Measurements from ENCODE around the gene TM9SF2.
A peak's percentile ranks its signal among the peaks of the same experiment; 100 is the strongest.
"Not testable (repeated sequence)": the region's sequence is repeated elsewhere in the genome, so short reads cannot be mapped to it uniquely, and the experiment has no call there.

The TM9SF2 gene, protein sequence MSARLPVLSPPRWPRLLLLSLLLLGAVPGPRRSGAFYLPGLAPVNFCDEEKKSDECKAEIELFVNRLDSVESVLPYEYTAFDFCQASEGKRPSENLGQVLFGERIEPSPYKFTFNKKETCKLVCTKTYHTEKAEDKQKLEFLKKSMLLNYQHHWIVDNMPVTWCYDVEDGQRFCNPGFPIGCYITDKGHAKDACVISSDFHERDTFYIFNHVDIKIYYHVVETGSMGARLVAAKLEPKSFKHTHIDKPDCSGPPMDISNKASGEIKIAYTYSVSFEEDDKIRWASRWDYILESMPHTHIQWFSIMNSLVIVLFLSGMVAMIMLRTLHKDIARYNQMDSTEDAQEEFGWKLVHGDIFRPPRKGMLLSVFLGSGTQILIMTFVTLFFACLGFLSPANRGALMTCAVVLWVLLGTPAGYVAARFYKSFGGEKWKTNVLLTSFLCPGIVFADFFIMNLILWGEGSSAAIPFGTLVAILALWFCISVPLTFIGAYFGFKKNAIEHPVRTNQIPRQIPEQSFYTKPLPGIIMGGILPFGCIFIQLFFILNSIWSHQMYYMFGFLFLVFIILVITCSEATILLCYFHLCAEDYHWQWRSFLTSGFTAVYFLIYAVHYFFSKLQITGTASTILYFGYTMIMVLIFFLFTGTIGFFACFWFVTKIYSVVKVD

DNA sequence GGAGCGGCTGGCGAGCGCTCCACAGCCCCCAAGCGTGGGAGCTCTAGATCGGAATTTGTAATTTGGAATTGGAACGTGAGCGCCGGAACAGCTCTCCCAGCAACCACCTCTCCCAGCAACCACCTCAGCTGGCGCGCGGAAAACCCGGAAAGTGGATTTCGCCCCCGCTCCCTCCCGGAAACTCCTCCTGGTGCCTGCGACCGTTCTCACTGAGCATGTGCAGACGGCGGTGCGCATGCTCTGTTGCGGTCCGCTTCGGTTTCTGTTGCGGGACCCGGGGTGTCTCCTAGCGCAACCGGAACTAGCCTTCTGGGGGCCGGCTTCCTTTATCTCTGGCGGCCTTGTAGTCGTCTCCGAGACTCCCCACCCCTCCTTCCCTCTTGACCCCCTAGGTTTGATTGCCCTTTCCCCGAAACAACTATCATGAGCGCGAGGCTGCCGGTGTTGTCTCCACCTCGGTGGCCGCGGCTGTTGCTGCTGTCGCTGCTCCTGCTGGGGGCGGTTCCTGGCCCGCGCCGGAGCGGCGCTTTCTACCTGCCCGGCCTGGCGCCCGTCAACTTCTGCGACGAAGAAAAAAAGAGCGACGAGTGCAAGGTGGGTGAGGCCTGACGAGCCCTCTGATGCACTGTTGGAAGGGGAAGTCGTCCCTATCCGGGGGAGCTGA lies at the start of gene TM9SF2:
TSS of gene TM9SF2 (plus strand) at position 289 of the 664 bp plus-strand sequence. CDS start at position 424, 135 bp downstream.
- peak within 1 kb of the TSS; percentile 84 for H3K4me3 ChIP-seq
- H3K36me3 ChIP-seq = no peaks in the 10 kb centered on the region
- peak within 1 kb of the TSS; percentile 87 for H3K9ac ChIP-seq
- H3K4me1 ChIP-seq = peaks cover 83% of the 10 kb centered on the region
- 0 out of 2 replicates have a peak, but pooled peaks cover 3% of the 10 kb centered on the region for H3K9me3 ChIP-seq
- H4K20me1 ChIP-seq = peaks cover 38% of the 10 kb centered on the region
- H3K4me2 ChIP-seq = peak within 1 kb of the TSS; percentile 98
- no peaks in the 10 kb centered on the region for H3K27me3 ChIP-seq
- TF ChIP-seq Cebpa-rat (IDR thresholded peaks at IDR 0.05) = no peak
- peak within 1 kb of the TSS; percentile 85 for H3K27ac ChIP-seq

DNA sequence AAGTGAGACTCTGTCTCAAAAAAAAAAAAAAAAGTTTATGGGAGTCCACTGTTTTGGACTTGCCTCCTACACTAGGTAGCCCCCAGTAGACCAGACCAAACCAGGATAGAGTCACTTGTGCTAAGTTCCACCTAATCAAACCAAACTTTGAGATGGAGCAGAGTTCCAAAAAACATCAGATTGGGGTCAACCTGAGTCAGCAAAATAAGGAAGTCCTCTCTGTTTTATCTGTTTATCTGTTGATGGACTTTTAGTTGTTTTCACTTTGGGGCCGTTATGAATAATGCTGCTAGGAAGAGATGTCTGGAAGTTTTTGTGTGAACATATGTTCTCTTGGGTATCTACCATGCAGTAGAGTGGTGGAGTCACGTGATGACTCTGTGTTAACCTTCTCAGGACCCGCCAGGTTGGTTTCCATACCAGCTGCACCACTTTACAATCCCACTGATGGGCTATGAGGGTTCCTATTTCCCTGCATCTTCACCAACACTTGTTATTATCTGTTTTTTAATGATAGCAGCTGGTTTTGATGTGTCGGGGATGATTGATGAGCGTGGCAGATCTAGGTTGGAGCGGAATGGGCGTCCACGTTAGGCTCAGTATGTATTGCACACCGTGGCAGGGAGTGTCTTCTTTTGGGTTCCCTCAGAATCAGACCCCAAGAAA lies 46.6 kb upstream of the TM9SF2 start:
- Histone ChIP-seq H3K4me1 (peaks cover 40% of the 10 kb centered on the region), H3K36me3 (no peaks in the 10 kb centered on the region), H3K27me3 (no peaks in the 10 kb centered on the region), H3K4me3 (no peak overlapping the region), H3K9me3 (peaks cover 39% of the 10 kb centered on the region), H3K9ac (no peak overlapping the region), H3K27ac (no peak overlapping the region), H4K20me1 (no peaks in the 10 kb centered on the region), H3K4me2 (no peak overlapping the region)
- TF ChIP-seq Cebpa-rat (IDR thresholded peaks at IDR 0.05) = no peak

DNA sequence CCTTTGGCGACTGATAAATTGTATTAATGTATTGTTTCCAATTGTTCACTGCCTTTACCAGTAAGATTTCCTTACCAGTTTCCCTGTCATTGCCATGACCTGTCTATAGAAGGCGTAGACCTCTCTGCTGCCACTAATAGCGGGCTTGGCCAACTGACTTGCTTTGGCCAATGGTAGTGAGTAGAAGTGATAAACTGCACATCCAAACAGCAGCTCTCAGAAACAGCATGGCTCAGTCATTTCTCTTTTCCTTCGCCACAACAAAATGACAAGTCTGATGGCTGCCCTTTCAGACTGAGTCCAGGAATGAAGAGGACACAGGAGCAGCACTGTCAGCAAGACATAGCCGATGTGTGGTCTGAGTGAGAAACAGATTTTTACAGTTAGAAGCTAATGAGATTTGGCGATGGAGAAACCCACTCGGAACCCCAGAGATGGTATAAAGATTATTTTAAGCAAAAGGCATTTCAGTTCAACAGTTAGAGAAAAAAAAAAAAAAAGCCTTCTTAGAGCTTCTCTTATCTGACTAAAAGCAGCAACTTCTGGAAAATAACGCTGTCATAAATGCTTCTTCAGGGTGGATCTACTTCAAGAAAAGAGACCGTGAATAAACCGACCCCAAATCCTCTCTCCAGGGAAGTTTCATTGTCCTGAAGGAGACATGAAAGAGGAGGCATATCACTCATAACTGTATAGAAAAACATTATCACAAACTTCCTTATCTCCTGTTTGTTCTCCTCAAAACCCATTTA lies 42.0 kb upstream of the TM9SF2 start:
- H3K9ac ChIP-seq = no peak overlapping the region
- H3K9me3 ChIP-seq = peaks cover 17% of the 10 kb centered on the region
- no peak for TF ChIP-seq Cebpa-rat (IDR thresholded peaks at IDR 0.05)
- no peak overlapping the region for H3K4me2 ChIP-seq
- H4K20me1 ChIP-seq = no peaks in the 10 kb centered on the region
- H3K4me3 ChIP-seq = no peak overlapping the region
- H3K36me3 ChIP-seq = no peaks in the 10 kb centered on the region
- peaks cover 14% of the 10 kb centered on the region for H3K4me1 ChIP-seq
- no peak overlapping the region for H3K27ac ChIP-seq
- no peaks in the 10 kb centered on the region for H3K27me3 ChIP-seq

DNA sequence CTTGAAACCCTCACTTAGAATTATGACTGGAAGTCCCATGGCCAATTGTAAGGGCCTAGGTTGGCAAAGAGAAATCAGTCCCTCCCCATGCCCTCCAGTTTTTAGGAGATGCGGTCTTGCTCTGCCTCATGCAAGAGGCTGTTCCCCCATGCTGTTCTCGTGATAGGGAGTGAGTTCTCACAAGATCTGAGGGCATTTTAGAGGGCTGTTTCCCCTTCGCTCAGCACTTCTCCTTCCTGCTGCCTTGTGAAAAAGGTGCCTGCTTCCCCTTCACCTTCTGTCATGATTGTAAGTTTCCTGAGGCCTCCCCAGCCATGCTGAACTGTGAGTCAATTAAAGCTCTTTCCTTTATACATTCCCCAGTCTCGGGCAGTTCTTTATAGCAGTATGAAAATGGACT lies 40.5 kb upstream of the TM9SF2 start:
- not testable (repeated sequence) for H4K20me1 ChIP-seq, H3K27ac ChIP-seq, H3K9me3 ChIP-seq, H3K27me3 ChIP-seq, H3K36me3 ChIP-seq, H3K4me3 ChIP-seq, H3K4me2 ChIP-seq, H3K9ac ChIP-seq
- H3K4me1 ChIP-seq = peaks cover 30% of the 10 kb centered on the region

DNA sequence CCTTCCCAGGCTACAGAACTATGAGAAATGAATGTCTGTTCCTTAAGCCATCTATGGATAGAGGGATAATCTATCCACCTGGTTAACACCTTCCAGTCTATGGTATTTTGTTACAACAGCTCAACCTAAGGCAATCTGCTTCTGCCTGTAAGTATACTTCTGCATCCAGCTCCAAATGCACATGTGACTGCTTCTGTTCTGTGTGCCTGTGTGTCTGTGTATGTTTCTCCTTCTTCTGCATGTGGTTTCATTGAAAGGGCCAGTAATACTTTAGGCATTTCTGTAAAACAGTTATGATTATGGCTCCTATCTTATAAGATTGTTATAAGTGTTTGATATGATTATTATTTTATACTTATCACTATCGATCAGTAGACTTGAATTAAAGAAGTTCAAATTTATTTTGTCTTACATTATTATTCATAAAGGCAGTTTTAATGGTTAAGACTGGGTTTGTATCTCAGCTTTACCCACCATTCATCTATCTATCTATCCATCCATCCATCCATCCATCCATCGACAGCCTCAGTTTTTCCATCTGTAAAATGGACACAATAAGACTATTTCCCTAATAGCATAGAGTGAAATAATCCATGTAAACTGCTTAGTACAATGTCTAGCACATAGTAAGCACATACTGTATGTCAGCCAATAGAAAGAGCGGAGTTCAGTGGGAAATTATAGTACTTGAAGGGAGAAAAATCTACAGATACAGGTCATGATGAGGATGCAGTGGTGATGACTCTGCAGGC lies 37.5 kb upstream of the TM9SF2 start:
- H4K20me1 ChIP-seq = no peaks in the 10 kb centered on the region
- no peak overlapping the region for H3K9ac ChIP-seq
- no peaks in the 10 kb centered on the region for H3K36me3 ChIP-seq
- TF ChIP-seq Cebpa-rat (IDR thresholded peaks at IDR 0.05) = no peak
- H3K27ac ChIP-seq = peak overlapping the region; percentile 62; the same call in 1 of the 2 replicates
- peak overlapping the region; percentile 53 for H3K4me2 ChIP-seq
- H3K4me3 ChIP-seq = no peak overlapping the region
- no peaks in the 10 kb centered on the region for H3K9me3 ChIP-seq
- H3K4me1 ChIP-seq = peaks cover 25% of the 10 kb centered on the region
- no peaks in the 10 kb centered on the region for H3K27me3 ChIP-seq

DNA sequence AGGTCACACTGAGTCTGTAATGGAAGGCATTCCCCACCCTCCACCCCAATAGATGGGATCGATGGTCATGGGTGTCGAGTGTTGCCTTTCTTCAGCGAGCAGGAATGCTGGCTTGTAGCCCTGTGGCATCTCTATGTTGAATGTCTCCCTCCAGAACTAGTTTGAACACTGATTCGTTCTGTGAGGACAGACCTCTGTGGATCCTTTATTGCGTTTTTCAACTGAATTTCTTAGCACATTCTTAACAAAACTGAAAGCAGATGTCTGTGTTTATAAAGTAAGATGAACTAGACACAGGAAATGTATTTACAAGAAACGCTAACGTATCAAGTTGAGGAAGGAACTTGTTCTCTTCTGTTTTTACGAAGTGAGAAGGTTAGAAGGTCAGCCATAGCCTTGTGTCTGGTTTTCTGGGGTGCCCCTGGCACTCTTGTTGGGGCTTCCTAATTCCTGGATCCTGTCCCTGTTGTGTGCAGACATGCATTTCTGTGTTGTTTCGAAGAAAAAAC lies 36.8 kb upstream of the TM9SF2 start:
- Histone ChIP-seq H3K4me3 (no peak overlapping the region), H3K9me3 (no peaks in the 10 kb centered on the region), H3K4me1 (peaks cover 24% of the 10 kb centered on the region), H3K27ac (peak overlapping the region; percentile 62), H3K4me2 (peak overlapping the region; percentile 53), H3K27me3 (no peaks in the 10 kb centered on the region), H4K20me1 (no peaks in the 10 kb centered on the region), H3K36me3 (no peaks in the 10 kb centered on the region), H3K9ac (peak overlapping the region; percentile 10; the same call in 1 of the 2 replicates)
- no peak for TF ChIP-seq Cebpa-rat (IDR thresholded peaks at IDR 0.05)

DNA sequence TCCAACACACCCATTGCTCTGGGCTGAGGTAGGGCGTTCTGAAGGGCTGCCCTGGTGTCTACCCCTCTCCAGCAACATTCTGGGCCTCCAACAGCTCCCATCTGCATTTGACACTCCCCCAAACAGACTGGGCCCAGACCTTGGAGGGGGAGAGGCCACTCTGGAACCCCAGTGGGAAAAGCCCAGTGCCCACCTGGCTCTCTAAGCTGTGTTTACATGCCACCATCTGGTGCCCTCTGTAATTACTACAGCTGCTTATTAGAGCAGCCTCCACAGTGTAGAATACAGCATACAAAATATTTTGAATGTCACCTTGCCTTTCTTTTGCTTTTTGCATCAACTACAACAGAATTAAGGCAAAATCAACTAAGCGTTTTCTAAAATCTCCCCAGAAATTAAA lies 35.8 kb upstream of the TM9SF2 start:
- Histone ChIP-seq H3K27ac (no peak overlapping the region), H3K9me3 (no peaks in the 10 kb centered on the region), H3K4me2 (peak overlapping the region; percentile 53; the same call in 1 of the 2 replicates), H3K4me1 (peaks cover 24% of the 10 kb centered on the region), H3K27me3 (no peaks in the 10 kb centered on the region), H3K36me3 (no peaks in the 10 kb centered on the region), H3K4me3 (no peak overlapping the region), H4K20me1 (no peaks in the 10 kb centered on the region), H3K9ac (no peak overlapping the region)
- no peak for TF ChIP-seq Cebpa-rat (IDR thresholded peaks at IDR 0.05)

DNA sequence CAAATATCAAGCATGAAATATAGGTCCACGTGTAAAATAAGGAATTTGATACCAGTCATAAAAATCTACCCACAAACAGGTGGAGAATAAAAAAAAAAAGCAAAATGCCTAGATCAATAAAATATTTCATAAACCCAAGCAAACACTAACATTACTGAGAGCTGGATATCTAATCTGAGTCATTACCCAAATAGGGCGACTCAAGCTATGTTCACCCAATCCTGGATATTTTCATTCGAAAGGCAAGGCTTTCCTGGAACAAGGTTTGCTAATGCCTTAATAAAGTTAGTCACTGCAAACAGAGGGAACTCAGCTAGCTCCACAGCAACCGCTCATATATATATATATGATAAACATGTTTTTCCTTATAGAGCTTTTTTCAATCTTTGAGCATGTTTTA lies 33.5 kb upstream of the TM9SF2 start:
- no peaks in the 10 kb centered on the region for H3K27me3 ChIP-seq
- peaks cover 24% of the 10 kb centered on the region for H3K4me1 ChIP-seq
- H3K9ac ChIP-seq = no peak overlapping the region
- H3K4me3 ChIP-seq = no peak overlapping the region
- H3K27ac ChIP-seq = no peak overlapping the region
- no peaks in the 10 kb centered on the region for H3K9me3 ChIP-seq
- no peak overlapping the region for H3K4me2 ChIP-seq
- no peak for TF ChIP-seq Cebpa-rat (IDR thresholded peaks at IDR 0.05)
- H4K20me1 ChIP-seq = no peaks in the 10 kb centered on the region
- no peaks in the 10 kb centered on the region for H3K36me3 ChIP-seq

All from BLaER1 (cell line).